Stimulated activated CD8-positive, alpha-beta memory T cell treated with anti-CD3 and anti-CD28 coated beads, Interleukin-7, amount 100 ng/mL, for 4 hours (primary cell): Measurements from ENCODE around the gene GPI.
A peak's percentile ranks its signal among the peaks of the same experiment; 100 is the strongest.

Experiments used
- DNase-seq, 2 donors: peaks; one replicate each; pipeline ENCODE4 v3.0.0-alpha.2; 2020; ENCODE audit warnings: low read depth in 2 of 2

GPI gene

DNA sequence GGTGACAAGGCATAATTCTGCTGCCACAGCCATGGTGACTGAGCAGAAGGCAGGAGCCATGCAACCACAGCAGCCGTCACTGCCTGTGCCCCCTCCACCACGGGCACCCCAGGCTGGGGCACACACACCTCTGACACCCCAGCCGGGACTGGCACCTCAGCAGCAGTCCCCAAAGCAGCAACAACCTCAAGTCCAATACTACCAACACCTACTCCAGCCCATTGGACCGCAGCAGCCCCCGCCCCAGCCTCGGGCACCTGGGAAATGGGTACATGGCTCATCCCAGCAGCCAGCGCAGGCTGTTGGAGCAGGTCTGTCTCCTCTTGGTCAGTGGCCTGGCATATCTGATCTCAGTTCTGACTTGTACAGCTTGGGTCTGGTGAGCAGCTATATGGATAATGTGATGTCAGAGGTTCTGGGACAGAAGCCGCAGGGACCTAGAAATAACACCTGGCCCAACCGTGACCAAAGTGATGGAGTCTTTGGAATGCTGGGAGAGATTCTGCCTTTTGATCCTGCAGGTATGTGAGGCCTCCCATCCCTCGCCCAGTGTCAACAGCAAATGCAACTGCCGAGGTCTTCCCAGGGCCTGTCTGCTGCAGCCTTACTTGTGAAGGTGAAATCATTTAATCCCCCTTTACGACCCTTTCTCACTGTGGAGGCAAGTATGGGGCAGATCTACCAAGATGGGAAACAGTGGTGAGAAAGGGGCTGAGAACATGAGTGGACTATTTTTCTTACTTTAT is 22.9 kb upstream of the GPI start:
- DNase-seq, result no peak

DNA sequence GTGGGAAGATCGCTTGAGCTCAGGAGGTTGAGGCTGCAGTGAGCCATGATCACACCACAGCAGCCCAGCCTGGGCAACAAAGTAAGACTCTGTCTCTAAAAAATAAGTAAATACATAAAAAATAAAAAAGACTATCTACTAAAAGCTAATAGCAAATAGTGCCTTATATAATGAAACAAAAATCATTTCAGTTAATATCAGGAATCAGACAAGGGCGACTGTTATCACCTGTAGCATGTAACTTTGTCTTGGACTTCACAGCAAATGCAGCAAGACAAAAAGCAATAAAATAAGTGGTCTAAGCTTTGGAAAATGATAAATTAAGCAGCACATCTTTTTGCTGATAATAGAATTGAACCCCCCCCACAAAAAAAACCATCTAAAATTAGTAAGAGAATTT is 21.2 kb upstream of the GPI start:
- DNase-seq, result no peak

DNA sequence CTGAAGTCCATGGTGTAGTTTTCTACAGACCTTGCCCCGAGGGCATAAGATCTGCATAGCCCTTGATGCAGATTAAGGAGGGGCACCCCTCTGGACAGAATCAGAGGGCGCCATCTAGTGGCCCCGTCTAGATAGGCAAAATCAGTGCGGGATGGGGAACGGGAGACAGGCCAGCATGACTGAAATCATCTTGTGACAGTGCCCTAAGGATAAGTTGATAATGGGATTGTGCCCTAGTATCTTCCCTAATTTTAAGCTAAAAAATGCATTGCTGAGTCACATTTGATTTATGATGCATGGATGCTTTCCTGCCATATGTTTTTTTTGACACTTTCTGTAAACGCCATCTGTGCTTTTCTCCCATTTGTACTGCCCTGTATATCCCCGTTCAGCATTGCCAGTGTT is 19.0 kb upstream of the GPI start:
- peak; percentile 44 to 58 for DNase-seq

DNA sequence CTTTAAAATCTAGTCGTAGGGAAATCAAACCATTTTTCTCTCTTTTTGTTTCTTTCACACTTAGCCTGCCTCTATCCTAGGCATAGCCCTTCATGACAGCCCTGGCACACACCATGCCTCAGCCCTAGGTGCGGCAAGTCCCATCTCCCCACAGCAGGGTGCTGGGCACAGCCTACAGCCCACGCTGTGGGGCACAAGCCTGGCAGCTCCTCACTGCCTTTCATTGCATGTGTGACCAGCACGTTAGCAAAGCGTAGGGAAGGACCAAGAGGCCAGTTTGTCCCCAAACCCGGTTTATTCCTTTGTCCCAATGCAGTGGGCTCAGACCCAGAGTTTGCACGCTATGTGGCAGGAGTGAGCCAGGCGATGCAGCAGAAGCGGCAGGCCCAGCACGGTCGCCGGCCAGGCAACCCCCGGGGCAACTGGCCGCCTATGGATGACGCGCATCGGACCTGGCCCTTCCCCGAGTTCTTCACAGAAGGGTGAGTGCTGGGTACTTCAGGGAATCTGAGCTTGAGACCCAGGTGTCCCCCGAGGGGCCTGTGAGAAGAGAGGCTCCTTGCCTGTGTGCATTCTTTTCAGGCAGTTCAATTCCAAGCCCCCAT is 17.3 kb upstream of the GPI start:
- DNase-seq, result no peak

DNA sequence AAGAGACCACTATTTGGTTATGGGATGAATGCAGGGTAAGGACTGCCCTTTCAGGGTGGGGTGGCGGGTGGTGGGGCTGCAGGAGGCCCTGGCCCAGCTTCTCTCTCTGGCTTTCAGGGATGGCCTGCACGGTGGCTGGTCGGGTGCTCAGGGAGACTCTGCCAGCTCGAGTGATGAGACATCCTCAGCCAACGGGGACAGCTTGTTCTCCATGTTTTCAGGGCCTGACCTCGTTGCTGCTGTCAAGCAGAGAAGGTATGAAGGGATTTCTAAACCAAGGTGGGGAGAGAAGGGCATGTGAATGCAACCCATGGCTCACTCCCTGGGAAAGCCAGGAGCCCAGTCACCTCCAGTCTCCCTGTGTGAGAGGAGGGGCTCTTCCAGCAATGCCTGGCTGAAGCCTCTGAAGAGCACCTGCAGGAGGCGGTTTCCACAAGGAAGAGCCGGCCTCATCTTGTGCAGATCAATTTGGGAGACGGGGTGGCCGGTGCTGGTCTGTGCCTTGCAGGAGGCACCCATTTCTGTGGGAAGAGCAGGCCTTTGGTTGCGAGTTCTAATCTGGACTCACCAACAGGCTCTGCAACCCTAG is 16.0 kb upstream of the GPI start:
- no peak for DNase-seq

DNA sequence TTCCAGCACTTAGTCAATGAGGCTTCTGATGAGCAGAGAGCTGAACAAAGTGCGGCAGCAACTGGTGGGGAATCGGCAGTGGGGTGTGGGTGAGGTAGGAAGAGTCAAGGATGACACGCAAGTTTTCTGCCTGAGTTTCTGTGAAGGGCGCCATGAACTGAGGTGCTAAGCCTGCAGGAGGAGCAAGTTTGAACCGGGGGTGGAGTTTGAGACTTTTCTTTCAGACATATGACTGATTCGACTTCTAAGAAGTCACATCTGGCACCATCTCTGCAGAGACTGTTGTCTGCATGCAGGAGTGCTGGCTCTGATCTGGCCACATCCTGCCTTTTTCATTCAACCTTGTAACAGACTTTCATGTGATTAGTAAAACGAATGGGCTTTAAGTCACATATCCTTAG is 14.8 kb upstream of the GPI start:
- DNase-seq, result peak; percentile 64 to 73

DNA sequence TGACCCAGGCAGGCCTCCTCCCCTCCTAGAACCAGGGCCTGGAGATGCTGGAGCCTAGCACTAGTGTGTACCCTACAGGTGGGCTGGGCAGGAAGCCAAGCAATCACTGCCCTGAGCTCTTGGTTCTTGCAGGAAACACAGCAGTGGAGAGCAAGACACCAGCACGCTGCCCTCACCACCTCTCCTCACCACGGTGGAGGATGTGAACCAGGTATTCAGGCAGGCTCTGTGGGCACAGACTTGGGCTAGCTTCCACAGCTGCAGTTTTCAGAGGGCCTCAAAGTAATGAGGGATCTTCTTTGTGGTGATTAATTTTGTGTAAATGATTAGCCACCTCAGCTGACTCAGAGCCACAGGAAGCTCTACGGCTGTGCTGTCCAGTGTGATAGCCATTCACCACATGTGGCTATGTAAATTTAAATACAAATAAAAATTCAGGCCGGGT is 13.6 kb upstream of the GPI start:
- no peak for DNase-seq

DNA sequence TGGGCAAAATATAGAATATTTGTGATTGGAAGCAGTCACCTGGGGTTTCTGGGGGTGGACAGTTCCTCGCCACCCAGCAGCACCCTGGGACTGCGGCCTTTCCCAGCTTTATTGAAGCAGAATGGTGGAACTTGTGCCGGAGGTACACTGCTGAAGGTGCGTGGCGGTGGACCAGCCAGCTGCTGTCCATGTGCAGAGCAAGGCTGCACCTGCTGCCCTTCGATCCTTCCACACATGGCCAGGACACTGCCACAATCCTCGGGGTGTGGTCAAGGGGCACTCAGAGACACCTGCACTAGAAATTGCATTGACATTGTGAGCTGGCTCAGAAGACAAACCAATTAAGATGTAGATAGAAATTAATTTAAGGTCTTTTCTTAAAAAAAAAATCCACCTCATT is 11.4 kb upstream of the GPI start:
- DNase-seq, result no peak

DNA sequence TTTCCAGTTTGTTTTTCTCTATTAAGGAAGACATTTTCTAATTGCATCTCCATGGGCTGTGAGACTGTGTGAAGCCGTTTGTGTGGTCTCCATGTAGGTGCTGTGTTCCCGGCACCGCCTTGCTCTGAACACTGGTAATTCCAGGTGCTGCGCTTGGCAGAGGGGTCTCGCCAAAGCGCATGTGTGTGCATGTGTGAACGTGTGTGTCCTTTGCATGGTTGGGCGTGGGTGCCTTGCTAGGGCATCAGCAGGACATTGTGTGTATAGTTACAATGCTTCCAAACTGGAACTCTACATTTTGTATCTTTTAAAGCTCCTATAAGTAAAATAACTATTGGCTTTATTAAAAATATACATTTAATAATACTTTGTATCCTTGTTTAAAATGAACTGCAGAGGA is 9.8 kb upstream of the GPI start:
- no peak for DNase-seq

DNA sequence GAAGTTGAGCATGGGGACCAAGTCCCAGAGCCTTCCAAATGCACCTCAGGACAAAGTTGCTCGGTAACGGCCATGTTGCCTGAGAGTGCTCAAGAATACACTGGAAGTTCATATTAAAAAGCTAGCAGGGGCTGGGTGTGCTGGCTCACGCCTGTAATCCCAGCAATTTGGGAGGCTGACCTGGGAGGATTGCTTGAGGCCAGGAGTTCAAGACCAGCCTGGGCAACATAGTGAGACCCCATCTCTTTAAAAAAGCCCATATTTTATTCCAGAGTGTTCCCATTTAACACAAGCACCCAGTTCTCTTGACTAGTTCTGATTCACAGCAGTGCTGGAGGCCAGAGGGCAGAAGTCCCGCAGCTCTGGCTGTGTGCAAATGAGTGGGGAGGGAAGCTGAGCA is 8.1 kb upstream of the GPI start:
- no peak for DNase-seq

DNA sequence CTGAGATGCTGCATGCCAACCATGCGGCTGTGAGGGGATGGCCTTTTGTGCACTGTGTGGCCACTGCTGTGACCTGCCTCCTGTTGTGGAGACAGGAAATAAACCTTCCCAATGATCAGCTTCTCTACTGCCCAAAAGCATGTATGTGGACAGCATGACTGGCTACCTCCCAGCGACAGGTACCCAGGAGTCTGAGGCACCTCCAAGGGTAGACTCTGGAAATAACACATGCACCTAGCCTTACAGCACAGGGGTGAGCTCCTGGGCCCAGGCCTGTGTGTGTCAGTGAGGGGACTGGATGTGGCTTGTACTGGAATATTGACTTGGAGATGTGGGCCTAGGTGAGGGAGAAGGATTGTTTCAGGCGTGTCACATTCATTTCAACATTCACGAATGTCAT is 7.6 kb upstream of the GPI start:
- DNase-seq, result no peak

DNA sequence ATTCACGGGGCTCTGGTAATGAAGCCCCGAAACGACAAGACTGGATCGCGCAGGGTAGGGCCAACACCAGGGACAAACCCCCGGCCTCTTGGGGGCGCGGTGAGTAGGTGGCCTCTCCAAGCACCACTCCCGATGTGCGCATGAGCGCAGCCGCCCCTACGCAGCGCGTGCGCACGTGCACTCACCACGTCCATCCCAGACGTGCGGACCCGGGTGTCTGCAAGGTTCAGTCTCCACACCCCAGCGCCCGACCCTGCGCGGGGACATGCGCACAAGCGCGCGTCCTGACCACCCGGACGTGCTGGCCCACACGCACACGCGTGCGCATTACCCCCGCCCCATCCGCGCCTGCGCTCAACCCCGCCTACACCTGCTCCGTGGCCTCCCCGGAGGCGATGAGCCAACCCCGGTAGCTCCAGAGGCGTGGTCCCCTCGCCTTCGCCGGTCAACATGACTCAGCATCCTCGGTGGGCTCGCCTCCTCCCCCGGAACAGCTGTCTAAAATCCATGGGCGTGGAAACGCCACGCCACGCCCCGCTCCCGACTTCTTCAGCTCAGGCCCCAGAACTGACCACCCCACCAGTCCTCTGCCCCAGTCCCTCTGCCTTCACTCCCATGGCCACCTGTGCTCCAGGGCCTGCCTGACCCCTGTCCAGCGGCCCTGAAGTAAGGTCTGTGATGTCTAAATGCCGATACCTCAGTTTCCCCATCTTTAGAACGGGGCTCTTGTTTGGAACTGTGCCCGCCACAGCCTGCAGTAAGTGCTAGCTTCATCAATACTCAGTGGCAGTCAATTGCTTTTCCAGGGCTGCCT is 5.6 kb upstream of the GPI start:
- peak; percentile 91 to 92 for DNase-seq

DNA sequence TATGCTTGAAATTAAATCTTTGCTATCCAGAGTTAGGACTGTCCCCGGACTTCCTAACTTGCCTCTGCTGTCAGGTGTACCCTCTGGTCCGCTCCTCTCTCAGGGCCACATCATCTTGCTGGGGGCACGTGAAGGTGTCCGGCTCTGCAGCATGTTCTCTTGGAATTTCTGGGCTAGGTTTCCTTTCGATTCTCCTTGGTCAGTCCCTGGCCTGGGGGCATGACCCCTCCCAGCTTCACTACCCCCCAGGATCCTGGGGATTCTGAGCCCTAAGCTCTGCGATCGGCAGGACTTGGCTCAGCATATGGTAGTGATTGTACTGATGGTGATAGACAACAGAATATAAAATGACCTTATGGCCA is 5.1 kb upstream of the GPI start:
- DNase-seq, result no peak

DNA sequence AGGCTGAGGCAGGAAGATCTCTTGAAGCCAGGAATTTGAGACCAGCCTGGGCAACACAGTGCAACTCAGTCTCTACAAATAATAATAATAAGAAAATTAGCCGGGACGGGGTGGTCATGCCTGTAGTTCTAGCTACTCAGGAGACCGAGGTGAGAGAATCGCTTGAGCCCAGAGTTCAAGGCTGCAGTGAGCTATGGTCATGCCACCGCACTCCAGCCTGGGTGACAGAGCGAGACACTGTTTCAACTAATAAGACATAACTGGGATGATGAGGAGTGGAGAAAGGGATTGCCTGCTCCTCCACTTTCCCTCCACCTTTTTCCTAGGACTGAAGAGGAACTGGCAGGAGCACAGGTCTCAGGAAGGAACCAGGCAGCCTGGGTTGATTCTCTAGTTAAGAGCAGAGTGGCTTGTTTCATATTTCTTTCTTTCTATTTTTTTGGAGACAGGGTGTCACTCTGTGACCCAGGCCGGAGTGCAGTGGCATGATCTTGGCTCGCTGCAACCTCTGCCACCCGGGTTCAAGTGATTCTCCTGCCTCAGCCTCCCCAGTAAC is 4.6 kb upstream of the GPI start:
- no peak for DNase-seq

DNA sequence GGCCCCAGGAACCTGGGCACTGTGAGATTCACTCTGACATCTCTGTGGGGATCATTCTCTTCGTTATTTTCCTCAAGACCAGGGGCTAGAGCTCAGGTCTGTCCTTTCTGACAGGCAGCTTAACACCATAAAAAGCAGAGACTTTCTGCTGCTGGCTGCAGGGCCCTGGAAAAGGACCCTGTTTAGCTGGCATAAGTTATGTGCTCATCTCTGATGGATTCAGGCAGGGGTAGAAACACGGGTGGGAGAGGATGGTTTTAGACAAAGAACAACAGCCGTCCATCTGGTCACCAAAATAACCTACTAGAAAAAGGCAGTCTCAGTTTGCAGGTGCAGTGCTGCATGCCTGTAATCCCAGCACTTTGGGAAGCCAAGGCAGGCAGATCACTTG is 2.3 kb upstream of the GPI start:
- DNase-seq, result no peak

DNA sequence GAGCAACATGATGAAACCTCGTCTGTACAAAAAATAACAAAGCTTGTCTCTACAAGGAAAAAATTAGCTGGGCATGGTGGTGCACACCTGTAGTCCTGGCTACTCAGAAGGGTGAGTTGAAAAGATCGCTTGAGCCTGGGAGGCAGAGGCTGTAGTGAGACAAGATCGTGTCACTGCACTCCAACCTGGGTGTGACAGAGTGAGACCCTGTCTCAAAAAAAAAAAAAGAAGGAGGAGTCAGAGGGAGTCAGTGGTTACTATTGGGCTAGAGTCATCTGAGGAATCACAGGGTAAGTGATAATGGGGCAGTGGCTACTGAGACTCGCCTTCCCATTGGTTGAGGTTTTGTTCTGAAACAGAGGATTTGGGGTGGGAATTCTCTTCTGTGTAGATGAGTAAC is 1.9 kb upstream of the GPI start:
- no peak for DNase-seq

DNA sequence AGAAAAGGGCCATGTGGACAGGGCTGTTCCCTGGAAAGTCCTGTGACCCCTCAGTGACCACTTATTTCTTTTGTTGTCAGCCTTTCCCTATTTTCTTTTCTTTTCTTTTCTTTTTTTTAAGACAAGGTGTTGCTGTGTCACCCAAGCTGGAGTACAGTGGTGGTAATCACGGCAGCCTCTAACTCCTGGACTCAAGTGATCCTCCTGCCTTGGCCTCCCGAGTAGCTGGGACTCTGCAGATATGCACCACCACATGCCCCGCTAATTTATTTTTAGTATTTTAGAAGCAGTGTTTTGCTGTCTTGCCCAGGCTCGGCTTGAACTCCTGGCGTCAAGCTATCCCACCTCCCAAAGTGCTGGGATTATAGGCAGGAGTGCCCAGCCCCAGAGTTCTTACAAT is 1.1 kb upstream of the GPI start:
- DNase-seq, result no peak

DNA sequence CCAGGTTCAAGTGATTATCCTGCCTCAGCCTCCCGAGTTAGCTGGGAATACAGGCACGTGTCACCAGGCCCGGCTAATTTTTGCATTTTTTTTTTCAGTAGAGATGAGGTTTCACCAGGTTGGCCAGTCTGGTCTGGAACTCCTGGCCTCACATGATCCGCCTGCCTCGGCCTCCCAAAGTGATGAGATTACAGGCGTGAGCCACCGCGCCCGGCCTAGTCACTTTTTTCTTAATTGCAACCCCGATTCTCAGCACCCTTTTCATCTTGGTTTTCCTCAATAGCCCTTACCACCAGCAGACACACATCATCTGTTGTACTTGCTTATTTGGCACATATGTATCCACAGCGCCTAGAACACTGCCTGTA is 550 bp upstream of the GPI start:
- no peak for DNase-seq

DNA sequence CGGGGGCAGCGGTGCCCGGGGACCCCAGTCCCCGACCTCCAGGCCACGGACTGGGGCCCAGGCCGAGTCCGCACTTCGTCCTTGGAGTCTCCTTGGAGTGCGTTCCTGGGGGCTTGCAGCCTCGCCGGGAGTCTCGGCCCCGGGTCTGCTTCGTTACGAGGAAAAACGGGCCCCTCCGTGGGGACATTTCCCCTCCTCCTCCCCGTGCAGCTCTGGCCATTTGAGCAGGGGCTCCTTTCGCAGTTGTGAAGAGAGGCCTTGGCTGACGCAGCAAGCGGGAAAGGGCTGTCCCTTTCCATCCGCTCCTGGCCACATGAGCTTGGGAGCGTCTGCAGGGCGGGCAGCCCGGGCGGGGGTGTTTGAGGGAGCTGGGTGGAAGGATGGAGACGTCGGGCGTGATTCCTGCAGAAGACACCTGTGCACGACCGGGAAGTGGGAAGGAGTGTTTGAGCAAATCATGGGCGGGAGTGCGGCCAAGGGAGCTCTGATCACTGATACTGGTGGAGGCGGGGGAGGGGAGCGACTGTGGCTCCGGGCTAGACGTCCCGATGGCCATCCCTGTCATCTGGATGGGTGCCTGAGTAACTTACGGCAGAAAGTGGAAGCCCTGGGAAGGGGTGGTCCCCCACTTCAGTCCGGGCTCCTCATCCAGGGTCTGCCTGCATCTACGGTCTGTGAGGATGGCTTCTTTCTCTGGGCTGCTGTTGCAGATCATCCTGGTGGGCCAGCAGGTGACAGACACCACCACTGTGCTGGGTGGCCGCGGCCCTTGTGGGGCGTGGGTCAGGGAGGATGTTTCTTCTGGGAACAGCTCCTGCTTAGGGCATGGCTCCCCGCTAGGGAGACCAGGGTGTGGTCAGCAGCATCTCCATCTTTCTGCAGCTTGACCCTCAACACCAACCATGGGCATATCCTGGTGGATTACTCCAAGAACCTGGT is 736 bp downstream of the GPI start:
- DNase-seq, result no peak

DNA sequence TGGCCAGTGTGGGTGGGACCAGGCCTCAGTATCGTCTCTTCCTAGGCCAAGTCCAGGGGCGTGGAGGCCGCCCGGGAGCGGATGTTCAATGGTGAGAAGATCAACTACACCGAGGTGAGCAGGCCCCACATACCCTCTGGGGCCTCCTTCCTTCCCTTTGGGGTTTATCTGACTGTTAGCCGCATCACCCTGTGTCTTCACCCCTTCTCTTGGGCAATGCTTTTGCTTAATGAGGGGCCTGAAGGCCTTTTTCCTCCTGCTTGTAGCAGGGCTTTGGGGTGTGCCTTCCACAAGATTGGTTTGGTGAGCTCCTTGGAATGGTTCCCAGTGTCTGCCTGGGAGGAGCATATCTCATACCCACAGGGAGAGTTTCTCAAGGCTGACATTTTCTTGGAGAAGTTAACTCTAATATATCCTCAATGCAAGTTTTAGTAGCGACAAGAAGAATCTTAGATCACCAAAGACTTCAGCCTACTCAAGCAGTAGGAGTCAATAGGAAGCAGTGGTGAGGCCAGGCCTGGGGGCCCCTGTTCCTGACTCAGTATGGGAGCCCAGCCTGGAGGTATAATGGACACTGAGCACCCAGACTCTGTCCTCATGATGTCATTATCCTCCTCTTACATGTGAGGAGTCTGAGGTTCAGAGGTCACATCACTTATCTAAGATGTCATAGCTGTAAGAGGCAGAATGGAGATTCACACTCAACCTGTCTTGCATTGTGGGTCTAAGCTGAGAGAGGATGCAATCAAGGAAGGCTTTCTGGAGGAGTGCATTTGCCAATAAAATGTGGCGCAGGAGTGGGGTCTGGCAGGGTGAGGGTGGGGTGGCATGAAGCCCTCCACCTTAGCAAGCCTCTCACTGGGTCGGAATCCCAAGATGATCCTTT is 2.0 kb downstream of the GPI start:
- DNase-seq, result no peak
